Prostate gland (tissue), 2 donors: ENCODE data around the gene SIGLEC7. TPM values are rescaled to one million over a fixed set of nuclear protein-coding genes. Genes with fewer than 3 reads are reported as not detected.
"Not testable (repeated sequence)": the region's sequence is repeated elsewhere in the genome, so short reads cannot be mapped to it uniquely, and the experiment has no call there.

Experiments
- DNase-seq: peaks from one replicate; pipeline ENCODE4 v3.0.0-alpha.2; 2019; ENCODE audit warnings: low spot score
- H3K27ac ChIP-seq, 2 donors: fragments of 200-600 bp; sonication (generic); 2 replicates each; pipeline ENCODE4 v1.5.1; 2017 to 2019
- H3K27me3 ChIP-seq: fragments of 200-600 bp; sonication (generic); replicated peaks from 2 replicates; pipeline ENCODE4 v1.5.1; 2019; ENCODE audit not compliant: insufficient read depth
- H3K36me3 ChIP-seq, 2 donors: fragments of 200-600 bp; sonication (generic); 1 replicate in 1 of 2; 2 replicates in 1 of 2; pipeline versions ENCODE4 v1.5.1 to v1.8.1; 2017 to 2019
- H3K4me1 ChIP-seq: fragments of 200-600 bp; sonication (generic); replicated peaks from 2 replicates; pipeline ENCODE4 v1.5.1; 2019
- H3K4me3 ChIP-seq, 2 donors: fragments of 200-600 bp; sonication (generic); 2 replicates each; pipeline ENCODE4 v1.5.1; 2017 to 2019
- H3K9me3 ChIP-seq: fragments of 200-600 bp; sonication (generic); 2 replicates; pipeline ENCODE4 v1.5.1; 2017
- POLR2A ChIP-seq: fragments of 450-650 bp; IDR thresholded peaks from one replicate; pipeline ENCODE4 v1.6.1; 2016; ENCODE audit warnings: antibody characterized with exemption, mild to moderate bottlenecking
- POLR2AphosphoS5 ChIP-seq: sonication (generic); formaldehyde crosslinking; IDR thresholded peaks from one replicate; pipeline ENCODE4 v1.6.1; 2017; ENCODE audit warnings: antibody characterized with exemption
- WGBS: methylation state at CpG from one replicate; pipeline ENCODE4 v1.1.5; 2018; 5-methylcytosine and 5-hydroxymethylcytosine counted together
- intact Hi-C: fragments of 100-400 bp; cut with DNase I; formaldehyde crosslinking; loops from one replicate; pipeline ENCODE4 v1.14.2; 2022
- total RNA-seq, 2 donors: library from RNA; depleted of rRNA; stranded (reverse); fragments of >200 nt; gene quantifications; one replicate each; pipeline ENCODE4 v1.1.0, GENCODE V29; 2016
- TF ChIP-seq, protein P1 (sequence below), 4 experiments: fragments of 200-600 bp in 2 of 4; fragments of 450-650 bp in 2 of 4; sonication (generic) in 2 of 4; IDR thresholded peaks; 1 replicate in 3 of 4; 2 replicates in 1 of 4; pipeline ENCODE4 v1.5.1; 2016 to 2019; ENCODE audit warnings: antibody characterized with exemption in 4 of 4, mild to moderate bottlenecking in 2 of 4, moderate library complexity in 2 of 4

Gene SIGLEC7
- total RNA-seq, 2 donors from 2014 or later = not detected

- Histone ChIP-seq H3K27ac (no peak overlapping the region), H3K9me3 (no peaks in the 10 kb centered on the region), H3K4me3 (no peak overlapping the region), H3K4me1 (no peaks in the 10 kb centered on the region), H3K27me3 (peaks cover under 1% of the 10 kb centered on the region), H3K36me3 (no peaks in the 10 kb centered on the region)
- no peak for DNase-seq
- 86% methylated on average over 13 of the region's 13 CpGs for WGBS
- intact Hi-C loops = no loop called here
- TF ChIP-seq, protein P1, sequence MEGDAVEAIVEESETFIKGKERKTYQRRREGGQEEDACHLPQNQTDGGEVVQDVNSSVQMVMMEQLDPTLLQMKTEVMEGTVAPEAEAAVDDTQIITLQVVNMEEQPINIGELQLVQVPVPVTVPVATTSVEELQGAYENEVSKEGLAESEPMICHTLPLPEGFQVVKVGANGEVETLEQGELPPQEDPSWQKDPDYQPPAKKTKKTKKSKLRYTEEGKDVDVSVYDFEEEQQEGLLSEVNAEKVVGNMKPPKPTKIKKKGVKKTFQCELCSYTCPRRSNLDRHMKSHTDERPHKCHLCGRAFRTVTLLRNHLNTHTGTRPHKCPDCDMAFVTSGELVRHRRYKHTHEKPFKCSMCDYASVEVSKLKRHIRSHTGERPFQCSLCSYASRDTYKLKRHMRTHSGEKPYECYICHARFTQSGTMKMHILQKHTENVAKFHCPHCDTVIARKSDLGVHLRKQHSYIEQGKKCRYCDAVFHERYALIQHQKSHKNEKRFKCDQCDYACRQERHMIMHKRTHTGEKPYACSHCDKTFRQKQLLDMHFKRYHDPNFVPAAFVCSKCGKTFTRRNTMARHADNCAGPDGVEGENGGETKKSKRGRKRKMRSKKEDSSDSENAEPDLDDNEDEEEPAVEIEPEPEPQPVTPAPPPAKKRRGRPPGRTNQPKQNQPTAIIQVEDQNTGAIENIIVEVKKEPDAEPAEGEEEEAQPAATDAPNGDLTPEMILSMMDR (IDR thresholded peaks at IDR 0.05) = no peak
- no peak for TF ChIP-seq POLR2AphosphoS5
- no peak for TF ChIP-seq POLR2A
These were observed 26.6 kb downstream of the SIGLEC7 start for GRCh38 chr19:51168564-51169282.

GRCh38 chr19:51169283-51169918 is 27.3 kb downstream of the SIGLEC7 start:
- 6% methylated on average over 11 of the region's 11 CpGs for WGBS
- H3K9me3 ChIP-seq, H3K27me3 ChIP-seq, H3K27ac ChIP-seq, H3K4me3 ChIP-seq, H3K4me1 ChIP-seq, H3K36me3 ChIP-seq, intact Hi-C loops: not testable (repeated sequence)
- TF ChIP-seq, protein P1 (IDR thresholded peaks at IDR 0.05) = peak; percentile 49 to 74 (median 60)
- DNase-seq = peak; percentile 71

DNA sequence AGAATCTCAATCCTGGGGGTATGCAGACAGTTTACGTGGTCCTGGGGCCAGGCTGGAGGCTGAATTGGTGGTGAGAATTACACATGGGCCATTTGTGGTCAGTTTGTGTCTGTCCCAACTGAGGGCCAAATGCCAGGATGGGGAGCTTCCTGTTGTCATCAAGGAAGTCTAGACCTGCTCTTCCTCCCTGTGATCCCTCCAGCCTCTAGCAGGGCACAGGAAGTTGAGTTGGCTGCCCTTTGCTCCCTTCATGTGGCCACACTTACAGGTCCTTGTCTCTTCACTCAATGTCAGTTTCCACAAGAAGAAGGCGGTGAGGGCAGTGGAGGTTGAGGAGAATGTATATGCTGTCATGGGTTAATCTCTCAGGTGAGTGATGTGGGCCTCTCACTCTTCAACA is 30.1 kb downstream of the SIGLEC7 start:
- WGBS = 82% methylated on average over 2 of the region's 2 CpGs
- no peaks in the 10 kb centered on the region for H3K9me3 ChIP-seq
- H3K4me3 ChIP-seq = no peak overlapping the region
- H3K27ac ChIP-seq = no peak overlapping the region
- no peaks in the 10 kb centered on the region for H3K4me1 ChIP-seq
- no peak for DNase-seq
- intact Hi-C loops = no loop called here
- TF ChIP-seq POLR2A = no peak
- no peak for TF ChIP-seq POLR2AphosphoS5
- TF ChIP-seq, protein P1 (IDR thresholded peaks at IDR 0.05) = no peak
- H3K27me3 ChIP-seq = peaks cover 6% of the 10 kb centered on the region
- no peaks in the 10 kb centered on the region for H3K36me3 ChIP-seq

DNA sequence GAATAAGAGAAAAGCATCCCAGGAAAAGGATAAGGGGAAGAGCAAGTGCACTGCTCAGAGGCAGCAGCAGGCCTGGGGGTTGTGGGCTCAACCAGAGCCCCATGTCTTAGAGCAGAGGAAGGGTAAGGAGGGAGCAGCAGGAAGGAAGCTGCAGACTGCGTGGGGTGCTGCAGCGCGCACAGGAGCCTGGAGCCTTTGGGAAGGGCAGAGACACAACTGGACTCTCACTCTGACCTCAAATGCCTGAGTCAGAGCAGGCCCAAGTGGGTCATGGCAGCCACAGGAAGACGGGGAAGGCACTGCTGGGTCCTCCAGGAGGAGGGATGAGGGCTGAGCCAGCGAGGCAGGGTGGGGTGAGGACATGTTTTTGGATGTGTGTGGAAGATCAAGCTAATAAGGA is 31.6 kb downstream of the SIGLEC7 start:
- intact Hi-C loops = no loop called here
- Histone ChIP-seq H3K27me3 (peaks cover 6% of the 10 kb centered on the region), H3K4me1 (no peaks in the 10 kb centered on the region), H3K27ac (no peak overlapping the region), H3K36me3 (no peaks in the 10 kb centered on the region), H3K4me3 (no peak overlapping the region), H3K9me3 (no peaks in the 10 kb centered on the region)
- TF ChIP-seq POLR2A = no peak
- TF ChIP-seq, protein P1 (IDR thresholded peaks at IDR 0.05) = no peak
- no peak for TF ChIP-seq POLR2AphosphoS5
- 66% methylated on average over 5 of the region's 5 CpGs for WGBS
- no peak for DNase-seq

- intact Hi-C loops = no loop called here
- H3K27me3 ChIP-seq = peaks cover 2% of the 10 kb centered on the region
- H3K4me3 ChIP-seq = no peak overlapping the region
- DNase-seq = no peak
- H3K9me3 ChIP-seq = no peaks in the 10 kb centered on the region
- WGBS = 43% methylated on average over 1 of the region's 1 CpG
- no peak overlapping the region for H3K27ac ChIP-seq
- TF ChIP-seq POLR2A = no peak
- TF ChIP-seq POLR2AphosphoS5 = no peak
- TF ChIP-seq, protein P1 (IDR thresholded peaks at IDR 0.05) = no peak
- H3K4me1 ChIP-seq = no peaks in the 10 kb centered on the region
- H3K36me3 ChIP-seq = no peaks in the 10 kb centered on the region
These were observed 37.2 kb downstream of the SIGLEC7 start for GRCh38 chr19:51179256-51179655.
